Activated CD8-positive, alpha-beta memory T cell treated with anti-CD3 and anti-CD28 coated beads for 36 hours (primary cell): ENCODE results near the gene HOXC5. TPM values are rescaled to one million over a fixed set of nuclear protein-coding genes. Genes with fewer than 3 reads are reported as not detected.

Source experiments
- CTCF ChIA-PET: fragments of 350-600 bp; sonication (Branson Sonifier 250); formaldehyde crosslinking; loops from one replicate; lab custom pipeline; 2021; ENCODE audit warnings: antibody characterized with exemption; lab: Charles Lee
- POLR2A ChIA-PET: fragments of 350-600 bp; sonication (Branson Sonifier 250); formaldehyde crosslinking; loops from one replicate; lab custom pipeline; 2021; ENCODE audit warnings: antibody characterized with exemption; lab: Charles Lee
- total RNA-seq, 2 experiments: library from RNA; stranded (reverse); gene quantifications; one replicate each; pipeline ENCODE4 v1.2.3, GENCODE V29; 2021

Gene HOXC5
- total RNA-seq, 2 experiments from 2014 or later: not detected

GRCh38 chr12:54024581-54025305 is 8.1 kb upstream of the HOXC5 start:
- ChIA-PET POLR2A (no interaction called here), CTCF (interaction anchor here (1.0 to 4.0 kb wide), 4 partner anchors 7 to 192 kb away, joined by 3 to 20 read pairs (median 10); partner anchors contain the start of gene HOXC5)

- CTCF ChIA-PET: interaction anchor here (0.9 to 2.9 kb wide), 4 partner anchors 10 to 191 kb away, joined by 3 to 18 read pairs (median 3); no protein-coding TSS in a partner anchor
- POLR2A ChIA-PET: no interaction called here
Observed at GRCh38 chr12:54025499-54026405, 7.1 kb upstream of the HOXC5 start.

- ChIA-PET POLR2A (no interaction called here), CTCF (interaction anchor here (0.9 to 1.6 kb wide), 5 partner anchors 11 to 188 kb away, joined by 3 to 6 read pairs (median 3); no protein-coding TSS in a partner anchor)
Observed at GRCh38 chr12:54026640-54027441, 6.0 kb upstream of the HOXC5 start.

- ChIA-PET CTCF (interaction anchor here (1.0 to 1.6 kb wide), 3 partner anchors 165 to 187 kb away, joined by 3 to 6 read pairs (median 5); no protein-coding TSS in a partner anchor), POLR2A (no interaction called here)
Observed at GRCh38 chr12:54027442-54027786, 5.4 kb upstream of the HOXC5 start.

- POLR2A ChIA-PET: interaction anchor here (0.5 kb wide), 1 partner anchor 55 kb away, joined by 3 read pairs; no protein-coding TSS in a partner anchor
Observed at GRCh38 chr12:54028314-54029201, 4.3 kb upstream of the HOXC5 start, which contains the start of gene HOXC6. Gene HOXC6 (plus strand): TSS chr12:54028440. CDS start chr12:54028522, 82 bp downstream.

GRCh38 chr12:54029529-54030441 is 3.1 kb upstream of the HOXC5 start:
- CTCF ChIA-PET: interaction anchor here (0.9 to 5.5 kb wide), 3 partner anchors 161 to 177 kb away, joined by 3 to 68 read pairs (median 5); partner anchors contain the start of gene SMUG1
- POLR2A ChIA-PET: no interaction called here

More at GRCh38 chr12:54028314-54029201, 4.3 kb upstream of the HOXC5 start, which contains the start of gene HOXC6:
- CTCF ChIA-PET: no interaction called here

GRCh38 chr12:54030442-54030801 is 2.4 kb upstream of the HOXC5 start:
- CTCF ChIA-PET: interaction anchor here (1.1 to 5.5 kb wide), 4 partner anchors 23 to 171 kb away, joined by 3 to 68 read pairs (median 17); partner anchors contain the start of genes HOXC8 and SMUG1

GRCh38 chr12:54030889-54031471 is 1.9 kb upstream of the HOXC5 start:
- CTCF ChIA-PET: interaction anchor here (0.6 to 5.5 kb wide), 8 partner anchors 9 to 170 kb away, joined by 3 to 68 read pairs (median 6); partner anchors contain the start of genes HOXC8 and SMUG1
- POLR2A ChIA-PET: no interaction called here

More at GRCh38 chr12:54030442-54030801, 2.4 kb upstream of the HOXC5 start:
- POLR2A ChIA-PET: no interaction called here

GRCh38 chr12:54031480-54031879 is 1.4 kb upstream of the HOXC5 start:
- ChIA-PET POLR2A (no interaction called here), CTCF (interaction anchor here (0.6 to 5.5 kb wide), 12 partner anchors 9 to 282 kb away, joined by 3 to 68 read pairs (median 6); partner anchors contain the start of genes HOXC8 and SMUG1)

- POLR2A ChIA-PET: interaction anchor here (0.6 to 0.7 kb wide), 3 partner anchors 15 to 47 kb away, joined by 3 to 8 read pairs (median 3); partner anchors contain the start of gene HOXC10
Observed at GRCh38 chr12:54032086-54032619, 697 bp upstream of the HOXC5 start.

GRCh38 chr12:54033106-54033979 is 493 bp downstream of the HOXC5 start:
- CTCF ChIA-PET: interaction anchor here (0.7 to 5.5 kb wide), 20 partner anchors 11 to 284 kb away, joined by 3 to 68 read pairs (median 6); partner anchors contain the start of genes HOXC4, HOXC8 and SMUG1
- POLR2A ChIA-PET: interaction anchor here (0.6 kb wide), 1 partner anchor 26 kb away, joined by 3 read pairs; no protein-coding TSS in a partner anchor

More at GRCh38 chr12:54032086-54032619, 697 bp upstream of the HOXC5 start:
- CTCF ChIA-PET: interaction anchor here (0.6 to 5.5 kb wide), 27 partner anchors 10 to 537 kb away, joined by 3 to 68 read pairs (median 5); partner anchors contain the start of genes HOXC8 and SMUG1

- POLR2A ChIA-PET: no interaction called here
- CTCF ChIA-PET: interaction anchor here (1.3 to 5.5 kb wide), 4 partner anchors 157 to 174 kb away, joined by 4 to 68 read pairs (median 13); partner anchors contain the start of gene SMUG1
Observed at GRCh38 chr12:54033980-54034784, 1.3 kb downstream of the HOXC5 start.

- CTCF ChIA-PET: interaction anchor here (1.3 to 5.5 kb wide), 6 partner anchors 50 to 174 kb away, joined by 4 to 68 read pairs (median 8); partner anchors contain the start of genes HOXC10 and SMUG1
- POLR2A ChIA-PET: no interaction called here
Observed at GRCh38 chr12:54034785-54035310, 2.0 kb downstream of the HOXC5 start.
